ENCODE data around the gene RNF125.
"Not testable (repeated sequence)": the region's sequence is repeated elsewhere in the genome, so short reads cannot be mapped to it uniquely, and the experiment has no call there.

RNF125 gene

GRCh38 chr18:32025744-32026143, 7.1 kb downstream of the RNF125 start:
- DNase-seq (ENCODE audit: low read depth) = no peak

GRCh38 chr18:32026491-32027086, 8.0 kb downstream of the RNF125 start:
- no peak for DNase-seq (ENCODE audit: low read depth)

DNA sequence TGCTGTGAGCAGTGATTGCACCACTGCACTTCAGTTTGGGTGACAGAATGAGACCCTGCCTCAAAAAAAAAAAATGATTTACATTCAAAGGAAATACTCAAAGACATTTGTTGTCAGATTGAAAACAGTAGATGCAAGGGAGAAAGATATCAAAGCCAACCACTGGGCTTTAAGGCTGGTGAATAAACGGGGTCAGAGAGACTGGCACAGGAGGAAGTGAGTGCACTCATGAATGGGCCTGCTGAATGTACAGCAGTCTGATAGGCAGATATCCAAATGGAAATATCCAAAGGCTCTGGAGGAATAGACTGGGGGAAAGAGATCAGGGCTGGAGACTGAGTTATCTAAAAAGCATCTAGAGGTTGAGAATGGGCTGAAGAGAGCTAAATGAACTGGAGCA, 10.9 kb downstream of the RNF125 start:
- DNase-seq (ENCODE audit: low read depth) = no peak

GRCh38 chr18:32032609-32033008, 14.0 kb downstream of the RNF125 start:
- DNase-seq (ENCODE audit: low read depth) = no peak

DNA sequence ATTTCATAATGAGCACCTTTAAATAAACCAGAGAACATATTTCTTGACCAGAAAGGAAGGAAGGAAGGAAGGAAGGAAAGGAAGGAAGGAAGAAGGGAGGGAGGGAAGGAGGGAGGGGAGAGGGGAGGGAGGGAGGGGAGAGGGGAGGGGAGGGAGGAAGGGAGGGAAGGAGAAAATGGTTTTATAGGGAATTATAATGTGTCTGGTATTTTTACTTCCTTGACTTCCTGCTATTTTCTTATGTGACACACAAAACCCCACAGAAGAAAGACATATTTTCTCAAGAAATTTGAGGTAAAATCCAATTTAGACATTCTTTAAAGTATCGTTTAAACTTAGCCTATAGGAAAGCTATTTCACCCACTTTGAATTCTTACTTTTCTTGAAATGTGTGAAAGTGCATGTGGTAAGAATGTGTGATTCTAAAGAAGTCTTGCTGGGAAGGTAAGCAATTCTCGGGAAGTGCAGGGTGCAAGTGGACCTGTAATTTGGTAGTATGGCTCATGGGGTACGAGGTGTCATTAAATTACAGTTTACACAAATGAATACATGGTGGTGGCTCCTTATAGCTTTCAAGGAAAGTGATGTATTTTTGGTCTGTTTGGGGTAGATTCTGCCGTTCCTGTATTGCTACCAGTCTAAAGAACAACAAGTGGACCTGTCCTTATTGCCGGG, 18.0 kb downstream of the RNF125 start:
- DNase-seq (ENCODE audit: low read depth) = no peak

GRCh38 chr18:32037616-32038015, 19.0 kb downstream of the RNF125 start:
- no peak for DNase-seq (ENCODE audit: low read depth)

GRCh38 chr18:32040936-32041335, 22.3 kb downstream of the RNF125 start:
- no peak for DNase-seq (ENCODE audit: low read depth)

GRCh38 chr18:32042337-32042736, 23.7 kb downstream of the RNF125 start:
- DNase-seq (ENCODE audit: low read depth) = no peak

DNA sequence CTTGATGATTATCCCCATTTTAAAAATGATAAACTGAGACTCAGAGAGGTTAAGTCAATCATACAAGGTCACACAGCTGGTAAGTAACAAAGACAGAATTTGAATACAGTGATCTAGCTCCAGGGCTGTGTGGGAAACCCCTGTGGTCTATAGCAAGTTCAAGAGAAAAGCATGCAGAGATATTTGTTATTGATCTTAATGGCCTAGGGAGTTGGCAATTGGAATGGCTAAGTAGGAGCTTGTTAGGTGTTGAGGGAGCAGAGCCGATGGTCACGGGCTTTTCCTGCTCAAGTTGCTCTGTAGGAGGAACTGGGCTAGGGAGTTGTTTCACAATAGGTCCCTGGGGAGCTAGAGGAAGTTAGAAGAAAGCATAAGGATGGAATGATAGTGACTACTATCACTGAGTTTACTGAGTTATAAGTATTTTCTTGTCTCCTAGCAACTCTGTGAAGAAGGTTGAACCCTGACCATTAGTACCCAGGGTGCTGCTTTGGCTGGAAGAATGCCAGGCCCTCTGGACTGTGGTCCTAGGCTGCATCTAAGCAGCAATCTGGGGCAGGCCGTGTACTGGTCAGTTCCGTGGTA, 30.0 kb downstream of the RNF125 start:
- DNase-seq (ENCODE audit: low read depth) = no peak

- no peak for DNase-seq (ENCODE audit: low read depth)
Observed at GRCh38 chr18:32049393-32050171, 31.0 kb downstream of the RNF125 start.

GRCh38 chr18:32056613-32057358, 38.2 kb downstream of the RNF125 start:
- no peak for DNase-seq (ENCODE audit: low read depth)

- no peak for DNase-seq (ENCODE audit: low read depth)
Observed at GRCh38 chr18:32057624-32058165, 39.1 kb downstream of the RNF125 start.

GRCh38 chr18:32060026-32060425, 41.4 kb downstream of the RNF125 start:
- no peak for DNase-seq (ENCODE audit: low read depth)

DNA sequence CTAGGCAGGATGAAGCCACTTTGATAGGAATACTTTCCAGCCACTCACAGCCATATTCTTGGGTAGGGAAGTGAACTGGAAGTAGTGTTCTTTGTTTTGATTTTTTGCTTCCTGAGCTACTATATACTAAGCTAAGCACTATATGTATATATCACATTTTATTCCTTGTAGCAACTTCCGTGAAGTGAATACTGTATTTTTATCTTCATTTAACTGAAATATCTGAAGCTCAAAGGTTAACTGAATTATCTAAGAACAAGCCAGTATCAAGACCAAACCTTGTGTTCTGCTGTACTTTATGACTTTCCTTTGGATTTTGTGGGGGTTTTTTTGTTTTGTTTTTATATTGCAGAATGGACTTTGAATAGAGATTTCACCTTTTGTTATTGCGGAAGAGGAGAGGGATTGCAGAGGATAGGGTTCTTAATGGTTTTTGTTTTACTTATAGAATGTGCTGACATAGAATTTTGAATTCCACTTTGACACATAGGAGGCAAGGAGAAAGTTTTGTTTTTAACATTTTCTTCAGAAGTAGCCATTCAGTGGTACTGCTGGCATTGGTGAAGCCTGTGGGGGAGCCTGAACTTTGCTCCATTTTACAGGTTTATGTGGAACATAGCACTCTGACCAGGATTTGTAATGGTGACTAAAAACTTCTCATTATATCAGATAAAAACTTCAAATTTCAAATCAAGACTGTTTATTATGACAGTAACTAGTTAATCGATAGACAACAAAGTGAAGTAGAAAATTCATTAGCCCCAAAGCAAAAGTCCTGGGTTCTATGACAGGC, 48.9 kb downstream of the RNF125 start:
- no peak for DNase-seq (ENCODE audit: low read depth)

- DNase-seq (ENCODE audit: low read depth) = no peak
Observed at GRCh38 chr18:32072321-32072720, 53.7 kb downstream of the RNF125 start.

DNA sequence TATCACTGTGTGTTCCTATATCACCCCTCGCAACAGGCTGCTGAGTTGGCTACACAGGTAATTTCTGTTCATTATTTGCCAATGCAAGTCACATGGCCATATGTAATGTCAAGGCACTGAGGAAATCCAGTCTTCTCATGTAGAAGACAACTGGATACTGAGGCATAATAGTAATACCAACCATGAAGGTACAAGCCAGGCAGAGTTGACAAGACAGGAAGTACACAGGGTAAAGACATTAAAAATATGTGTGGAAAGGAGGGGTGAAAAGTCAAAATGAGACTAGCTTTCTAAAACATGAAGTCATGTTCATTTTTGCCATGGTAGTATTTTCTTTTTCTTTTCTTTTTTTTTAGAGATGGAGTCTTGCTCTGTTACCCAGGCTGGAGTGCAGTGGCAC, 55.6 kb downstream of the RNF125 start:
- no peak for DNase-seq (ENCODE audit: low read depth)

DNA sequence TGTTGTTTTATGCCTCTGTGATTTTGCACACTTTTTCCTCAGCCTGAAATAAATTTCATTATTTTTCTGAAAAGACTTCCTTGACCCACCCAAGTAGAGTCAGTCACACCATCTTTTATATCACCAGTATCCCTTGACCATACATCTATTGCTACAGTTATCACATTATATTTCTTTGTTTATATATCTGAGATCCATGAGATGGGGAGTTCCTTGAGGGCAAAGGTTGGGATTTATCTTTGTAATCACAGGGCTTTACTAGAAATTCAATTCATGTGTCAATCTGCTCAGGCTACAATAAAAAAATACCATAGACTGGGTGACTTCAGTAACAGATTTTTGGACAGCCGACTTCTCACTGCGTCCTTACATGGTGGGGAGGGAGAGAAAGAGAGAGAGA, 60.2 kb downstream of the RNF125 start:
- no peak for DNase-seq (ENCODE audit: low read depth)

- DNase-seq (ENCODE audit: low read depth) = no peak
Observed at GRCh38 chr18:32081881-32082280, 63.3 kb downstream of the RNF125 start.

- DNase-seq (ENCODE audit: low read depth) = no peak
Observed at GRCh38 chr18:32083781-32084180, 65.2 kb downstream of the RNF125 start.

DNA sequence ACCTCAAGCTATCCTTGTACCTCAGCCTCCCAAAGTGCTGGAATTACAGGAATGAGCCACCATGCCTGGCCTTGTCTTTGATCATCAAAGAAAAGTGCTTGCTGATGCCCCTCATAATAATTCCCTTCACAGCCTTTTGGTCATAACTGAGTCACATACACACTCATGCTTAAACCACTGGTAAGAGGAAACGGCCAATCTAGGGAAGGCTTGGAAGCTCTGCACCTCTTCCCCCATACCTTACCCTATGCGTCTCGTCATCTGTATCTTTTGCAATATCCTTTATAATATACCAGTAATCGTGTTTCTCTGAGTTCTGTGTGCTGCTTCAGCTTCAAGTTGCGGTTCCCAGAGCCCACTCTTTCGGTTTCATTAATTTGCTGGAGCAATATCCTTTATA, 68.3 kb downstream of the RNF125 start:
- DNase-seq (ENCODE audit: low read depth) = no peak

DNA sequence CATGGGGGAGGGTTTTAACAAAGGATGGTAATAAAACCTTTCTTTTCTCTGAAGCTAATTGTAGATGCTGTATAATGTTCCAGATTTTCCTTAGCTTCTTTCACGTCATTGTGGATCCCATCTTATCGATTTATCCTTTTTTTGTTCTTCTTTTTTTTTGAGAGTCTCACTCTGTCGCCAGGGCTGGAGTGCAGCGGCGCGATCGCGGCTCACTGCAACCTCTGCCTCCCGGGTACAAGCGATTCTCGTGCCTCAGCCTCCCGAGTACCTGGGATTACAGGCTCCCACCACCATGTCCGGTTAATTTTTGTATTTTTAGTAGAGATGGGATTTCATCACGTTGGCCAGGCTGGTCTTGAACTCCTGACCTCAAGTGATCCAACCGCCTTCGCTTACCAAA, 72.2 kb downstream of the RNF125 start:
- not testable (repeated sequence) for DNase-seq (ENCODE audit: low read depth)

Data from HS-27A (cell line).